Colon (tissue), 2 donors: Measurements from ENCODE around the gene PDCD2.
"Not testable (repeated sequence)": the region's sequence is repeated elsewhere in the genome, so short reads cannot be mapped to it uniquely, and the experiment has no call there.

ENCODE experiments used
- FAIRE-seq: peaks from 2 replicates; lab custom pipeline; 2012; peaks lifted over from hg19 to GRCh38; lab: Jason Lieb, UNC
- donor health status: control.
- donor health status: control.

The PDCD2 gene

DNA sequence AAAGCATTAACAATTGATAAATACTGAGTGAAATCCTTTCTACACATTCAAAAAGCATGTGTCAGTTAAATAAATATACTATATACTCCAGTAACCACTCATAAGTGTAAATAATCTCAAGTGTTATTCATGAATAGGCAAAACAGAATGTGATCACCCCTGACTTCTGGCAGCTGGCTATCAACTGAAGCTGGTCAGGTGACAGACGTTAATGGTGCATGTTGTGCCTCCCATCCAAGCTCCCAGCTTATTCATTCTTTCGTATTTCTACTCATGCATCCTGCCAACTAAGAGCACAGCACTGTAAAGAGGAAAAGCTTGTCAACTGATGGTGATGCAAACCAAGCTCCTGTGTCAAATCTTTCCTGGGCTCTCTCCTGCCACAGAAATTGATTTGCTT is 39.0 kb downstream of the PDCD2 start:
- no peak for FAIRE-seq

DNA sequence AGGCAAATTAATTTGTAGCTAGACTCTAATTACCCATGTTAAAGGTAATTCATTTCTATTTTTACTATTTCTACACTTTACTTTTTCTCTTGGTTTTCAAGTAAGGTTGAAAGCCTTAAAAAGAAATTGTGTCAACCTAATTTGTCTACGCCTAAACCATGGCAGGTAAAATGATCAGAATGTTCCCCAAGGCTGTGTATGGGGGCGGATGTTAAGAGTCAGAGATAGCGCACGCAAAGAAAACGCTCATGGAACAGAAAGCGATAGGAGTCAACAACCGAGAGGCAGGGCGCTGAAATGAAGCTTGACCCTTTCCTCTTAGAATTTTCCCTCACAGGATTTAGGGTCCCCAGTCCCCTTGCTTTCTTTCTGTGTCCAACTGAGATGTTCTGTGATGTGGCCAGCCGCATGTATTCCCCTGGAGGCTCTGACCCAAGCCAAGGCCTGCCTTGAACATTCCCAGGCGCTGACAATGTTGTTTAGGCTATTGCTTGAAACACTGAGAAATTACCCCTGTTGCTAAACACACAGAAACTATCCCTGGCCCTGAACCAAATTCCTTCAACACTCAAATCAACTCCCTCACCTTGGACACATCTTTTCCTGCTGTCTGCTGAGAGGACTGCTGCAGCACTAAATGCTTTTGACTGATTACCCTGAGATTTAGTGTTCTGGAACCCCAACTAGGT is 42.3 kb downstream of the PDCD2 start:
- no peak for FAIRE-seq

DNA sequence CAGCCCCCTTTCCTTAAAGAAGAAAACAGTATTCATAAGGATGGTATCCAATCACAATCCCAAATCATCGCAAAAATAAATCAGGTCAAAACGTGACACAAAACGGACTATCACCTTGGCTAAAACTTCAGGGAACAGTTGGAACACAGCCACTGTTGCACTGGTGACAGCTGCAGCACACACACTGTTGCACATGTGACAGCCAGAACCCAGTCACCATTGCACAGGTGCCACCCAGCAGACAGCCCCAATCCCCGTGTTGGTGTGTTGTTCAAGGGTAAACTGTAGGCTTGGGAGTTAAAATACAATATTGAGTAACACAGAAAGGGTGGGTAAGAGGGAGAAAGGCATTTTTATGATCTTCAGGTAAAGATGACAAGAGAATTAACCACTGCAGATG is 47.1 kb downstream of the PDCD2 start:
- no peak for FAIRE-seq

DNA sequence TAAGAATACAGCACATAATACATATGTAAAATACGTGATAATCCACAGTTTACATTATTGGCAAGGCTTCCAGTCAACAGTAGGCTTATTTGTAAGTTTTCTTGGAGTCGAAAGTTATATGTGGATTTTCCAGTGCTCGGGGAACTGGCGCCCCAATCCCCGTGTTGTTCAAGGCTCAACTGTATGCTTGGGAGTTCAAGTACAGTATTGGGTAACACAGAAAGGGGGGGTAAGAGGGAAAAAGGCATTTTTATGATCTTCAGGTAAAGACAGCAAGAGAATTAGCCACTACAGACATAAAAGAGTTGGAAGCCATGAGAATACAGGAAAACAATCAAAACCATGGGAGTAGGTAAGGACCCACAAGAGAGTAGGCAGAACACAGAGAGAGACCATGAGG is 47.8 kb downstream of the PDCD2 start:
- no peak for FAIRE-seq

DNA sequence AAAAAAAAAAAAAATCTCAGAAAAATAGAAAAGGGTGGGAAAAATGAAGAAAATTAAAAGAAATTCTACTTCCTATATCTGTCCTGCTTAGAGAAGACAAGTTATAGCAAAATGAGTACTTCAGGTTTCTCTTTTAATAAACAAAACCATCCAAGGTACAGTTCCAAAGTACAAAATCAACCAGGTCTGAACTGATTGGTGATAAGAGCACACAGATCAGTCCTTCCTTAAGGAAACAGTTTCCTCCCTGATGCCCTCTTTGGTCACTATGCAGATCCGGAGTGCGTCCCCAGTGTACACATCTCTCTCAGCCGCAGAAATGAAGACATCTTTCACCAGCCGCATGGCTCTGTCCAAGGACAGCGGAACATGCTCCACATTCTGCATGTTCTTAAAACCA is 49.4 kb downstream of the PDCD2 start:
- no peak for FAIRE-seq

DNA sequence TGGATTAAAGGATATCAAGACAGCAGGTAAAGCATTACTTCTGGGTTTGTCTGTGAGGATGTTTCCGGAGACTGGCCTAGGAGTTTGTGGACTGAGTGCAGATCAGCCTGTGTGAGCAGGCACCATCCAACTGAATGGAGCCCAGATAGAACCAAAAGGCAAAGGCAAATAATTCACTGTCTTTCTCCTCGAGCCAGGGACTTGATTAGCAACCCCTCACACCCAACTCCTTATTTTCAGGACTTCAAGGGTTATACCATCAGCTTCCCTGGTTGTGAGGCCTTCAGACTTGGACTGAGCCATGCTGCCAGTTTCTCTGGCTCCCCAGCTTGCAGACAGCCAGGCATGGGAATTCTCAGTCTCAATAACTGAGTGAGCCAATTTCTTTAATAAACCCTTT is 50.6 kb downstream of the PDCD2 start:
- no peak for FAIRE-seq

DNA sequence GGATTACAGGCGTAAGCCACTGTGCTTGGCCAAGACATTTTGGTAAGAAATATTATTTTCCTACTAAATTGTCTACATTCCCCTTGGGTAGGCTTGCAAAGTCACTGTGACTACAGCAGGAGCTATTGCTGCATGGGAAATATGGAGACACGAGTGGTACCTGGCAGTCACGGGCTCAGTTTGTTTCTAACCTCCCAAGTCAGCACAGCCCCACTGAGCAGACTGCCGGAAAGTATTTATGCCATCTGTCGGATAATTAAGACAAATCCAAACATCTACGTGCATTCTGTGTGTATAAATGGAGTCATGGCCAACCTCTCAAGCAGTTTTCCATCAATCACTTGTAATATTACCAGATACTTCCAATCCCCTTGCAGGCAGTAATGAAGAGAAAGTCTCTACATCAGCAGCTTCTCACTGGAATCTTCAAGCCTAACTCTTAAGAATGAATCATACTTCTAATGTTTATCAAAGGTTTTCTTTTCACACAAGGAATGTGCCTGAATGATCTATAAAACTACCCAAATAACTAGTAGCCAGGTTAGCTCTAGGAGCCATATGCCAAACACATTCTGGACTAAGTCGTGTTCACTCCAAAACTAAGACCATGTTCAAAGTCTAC is 51.5 kb downstream of the PDCD2 start:
- FAIRE-seq = no peak

DNA sequence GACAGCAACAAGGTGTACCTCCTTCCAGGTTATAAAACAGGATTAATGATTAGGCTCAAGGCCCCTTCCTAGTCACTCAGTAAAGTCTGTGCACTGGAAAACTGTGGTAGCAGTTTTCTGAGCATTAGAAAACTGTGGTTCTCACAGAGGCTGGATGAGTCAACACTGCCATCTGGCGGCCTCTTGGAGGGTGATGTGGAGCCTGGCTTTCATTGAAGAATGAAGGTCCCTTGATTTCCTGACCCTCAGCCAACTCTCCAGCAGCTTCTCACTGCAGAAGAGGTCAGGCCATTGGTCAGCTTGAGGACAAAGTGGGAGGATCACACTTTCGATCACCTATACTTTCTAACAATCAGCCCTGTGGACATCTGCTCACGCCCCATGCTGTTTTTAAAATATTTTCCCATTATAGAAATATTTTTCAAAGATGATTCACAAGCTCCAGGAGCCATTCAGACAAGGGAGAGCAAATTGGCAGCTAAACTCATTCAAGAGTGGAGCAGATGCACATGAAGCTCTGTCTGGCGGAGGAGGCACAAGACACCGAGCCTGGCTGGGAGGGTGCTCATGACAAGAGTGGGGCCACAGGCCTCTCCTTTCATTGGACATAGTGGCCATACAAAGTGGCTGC is 54.5 kb downstream of the PDCD2 start:
- no peak for FAIRE-seq

DNA sequence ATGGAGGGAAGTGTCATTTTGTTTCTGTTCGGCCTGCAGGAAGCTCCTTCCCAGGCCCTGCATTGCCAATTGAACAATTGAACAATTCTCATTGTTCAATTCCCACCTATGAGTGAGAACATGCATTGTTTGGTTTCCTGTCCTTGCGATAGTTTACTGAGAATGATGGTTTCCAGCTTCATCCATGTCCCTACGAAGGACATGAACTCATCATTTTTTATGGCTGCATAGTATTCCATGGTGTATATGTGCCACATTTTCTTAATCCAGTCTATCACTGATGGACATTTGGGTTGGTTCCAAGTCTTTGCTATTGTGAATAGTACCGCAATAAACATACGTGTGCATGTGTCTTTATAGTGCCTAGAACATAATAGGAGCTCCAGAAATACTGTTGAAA is 56.4 kb downstream of the PDCD2 start:
- not testable (repeated sequence) for FAIRE-seq

DNA sequence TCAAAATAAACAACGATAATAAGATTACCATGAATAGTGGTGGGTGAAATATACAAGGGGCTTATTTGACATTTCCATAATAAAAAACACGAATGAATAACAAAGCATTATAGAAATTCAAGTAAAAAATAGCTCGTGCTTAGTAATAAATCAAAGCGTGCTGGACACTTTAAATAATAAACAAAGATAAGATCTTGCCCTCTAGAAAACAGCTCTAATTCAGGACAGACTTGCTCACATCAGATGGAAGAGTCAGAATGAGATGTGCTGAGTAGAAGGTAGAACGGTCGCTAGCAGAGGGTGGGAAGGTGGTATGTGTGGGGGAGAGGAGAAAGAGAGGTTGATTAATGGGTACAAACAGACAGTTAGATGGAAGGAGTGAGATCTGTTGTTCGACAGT is 58.6 kb downstream of the PDCD2 start:
- no peak for FAIRE-seq
